Lung (tissue), 12 donors: ENCODE data around the gene PRDM1. TPM values are rescaled to one million over a fixed set of nuclear protein-coding genes. Genes with fewer than 3 reads are reported as not detected.

Experiments
- ATAC-seq: fragments of 200-7000 bp; cut with Tn5 transposase; one replicate; pipeline ENCODE4 v1.9.1; 2020; ENCODE audit warnings: moderate number of reproducible peaks; ENCODE audit not compliant: insufficient read depth, low FRiP score
- DNase-seq, 3 donors: peaks; one replicate each; pipeline ENCODE4 v3.0.0-alpha.2; 2013 to 2017
- H3K27ac ChIP-seq, 2 donors: one replicate each; pipeline ENCODE4 v1.5.1; 2013; ENCODE audit warnings: mild to moderate bottlenecking in 2 of 2, moderate library complexity in 2 of 2, control low read depth in 1 of 2, inconsistent platforms in 1 of 2, low read depth in 1 of 2, low read length in 1 of 2
- H3K27me3 ChIP-seq, 3 donors: one replicate each; pipeline ENCODE4 v1.5.1; 2013; ENCODE audit warnings: low read length in 2 of 3; ENCODE audit not compliant: control insufficient read depth in 3 of 3, insufficient read depth in 3 of 3
- H3K36me3 ChIP-seq, 4 donors: one replicate each; pipeline ENCODE4 v1.5.1; 2013; ENCODE audit warnings: low read length in 4 of 4, mild to moderate bottlenecking in 1 of 4, moderate library complexity in 1 of 4; ENCODE audit not compliant: control insufficient read depth in 4 of 4, insufficient read depth in 4 of 4
- H3K4me1 ChIP-seq, 5 donors: one replicate each; pipeline ENCODE4 v1.5.1; 2013; ENCODE audit warnings: low read length in 5 of 5, mild to moderate bottlenecking in 2 of 5, moderate library complexity in 1 of 5; ENCODE audit not compliant: control insufficient read depth in 5 of 5, insufficient read depth in 5 of 5
- H3K4me3 ChIP-seq: one replicate; pipeline ENCODE4 v1.5.1; 2013; ENCODE audit warnings: mild to moderate bottlenecking, control low read depth, moderate library complexity
- H3K9ac ChIP-seq, 2 donors: one replicate each; pipeline ENCODE4 v1.5.1; 2013; ENCODE audit warnings: low read length in 2 of 2, control low read depth in 1 of 2; ENCODE audit not compliant: insufficient read depth in 1 of 2
- H3K9me3 ChIP-seq, 4 donors: one replicate each; pipeline ENCODE4 v1.5.1; 2013; ENCODE audit warnings: low read length in 3 of 4, mild to moderate bottlenecking in 1 of 4, moderate library complexity in 1 of 4; ENCODE audit not compliant: control insufficient read depth in 4 of 4, insufficient read depth in 3 of 4
- CTCF ChIP-seq: IDR thresholded peaks from 2 replicates; pipeline ENCODE4 v1.5.1; 2012; ENCODE audit warnings: mild to moderate bottlenecking; ENCODE audit errors: control extremely low read depth, extremely low read depth
- WGBS, 2 donors: extraction: QIAGEN DNeasy Blood & Tissue Kit; methylation state at CpG; one replicate each; pipeline ENCODE4 v1.1.7; 2013; 5-methylcytosine and 5-hydroxymethylcytosine counted together
- polyA plus RNA-seq, 2 donors: library from polyadenylated mRNA; stranded (reverse); fragments of 200-250 nt; gene quantifications; one replicate each; pipeline ENCODE4 v1.2.1, GENCODE V29; 2013
- total RNA-seq, 2 donors: library from RNA; depleted of rRNA in 1 of 2; stranded (reverse); fragments of >200 nt in 1 of 2; gene quantifications; one replicate each; pipeline ENCODE4 v1.2.1, GENCODE V29; 2014 to 2021
- donor health status: control.
- donor health status: control.
- donor health status: Bipolar disorder and iron deficiency.
- donor health status: healthy.
- donor health status: DM: yes; HTN: yes; CAD: no.

PRDM1 gene
- total and polyA plus RNA-seq, 4 donors: 2.3 to 12.4 (median 8.8) TPM

- no peak for DNase-seq
- Histone ChIP-seq H3K27ac (no peak overlapping the region), H3K9me3 (no peaks in the 10 kb centered on the region), H3K9ac (no peak overlapping the region), H3K4me1 (peaks cover 0 to 3% (median 0%) of the 10 kb centered on the region in 5 donors), H3K27me3 (peaks cover 0 to 24% (median 4%) of the 10 kb centered on the region in 3 donors), H3K36me3 (no peaks in the 10 kb centered on the region), H3K4me3 (no peak overlapping the region)
- WGBS, 2 donors: 87 to 89% methylated on average over 1 of the region's 1 CpG
- TF ChIP-seq CTCF: no peak
- ATAC-seq: no peak
These were observed 39.3 kb upstream of the PRDM1 start for GRCh38 chr6:106046854-106047200.

GRCh38 chr6:106048336-106048735 is 37.8 kb upstream of the PRDM1 start:
- Histone ChIP-seq H3K9ac (no peak overlapping the region), H3K4me1 (peaks cover 0 to 3% (median 0%) of the 10 kb centered on the region in 5 donors), H3K27me3 (peaks cover 0 to 24% (median 4%) of the 10 kb centered on the region in 3 donors), H3K36me3 (no peaks in the 10 kb centered on the region), H3K9me3 (no peaks in the 10 kb centered on the region), H3K27ac (no peak overlapping the region), H3K4me3 (no peak overlapping the region)
- ATAC-seq (no peak), DNase-seq (no peak)
- no peak for TF ChIP-seq CTCF
- 88 to 98% methylated on average over 2 of the region's 2 CpGs for WGBS, 2 donors

- H3K36me3 ChIP-seq: no peaks in the 10 kb centered on the region
- no peak for ATAC-seq
- no peak for TF ChIP-seq CTCF
- WGBS, 2 donors: 81 to 87% methylated on average over 4 of the region's 4 CpGs
- no peak for DNase-seq
- no peak overlapping the region for H3K9ac ChIP-seq
- no peak overlapping the region for H3K27ac ChIP-seq
- peaks cover 0 to 19% (median 4%) of the 10 kb centered on the region in 3 donors for H3K27me3 ChIP-seq
- H3K4me3 ChIP-seq: no peak overlapping the region
- H3K4me1 ChIP-seq: peaks cover 0 to 7% (median 0%) of the 10 kb centered on the region in 5 donors
- H3K9me3 ChIP-seq: no peaks in the 10 kb centered on the region
These were observed 35.6 kb upstream of the PRDM1 start for GRCh38 chr6:106050538-106050937.

DNA sequence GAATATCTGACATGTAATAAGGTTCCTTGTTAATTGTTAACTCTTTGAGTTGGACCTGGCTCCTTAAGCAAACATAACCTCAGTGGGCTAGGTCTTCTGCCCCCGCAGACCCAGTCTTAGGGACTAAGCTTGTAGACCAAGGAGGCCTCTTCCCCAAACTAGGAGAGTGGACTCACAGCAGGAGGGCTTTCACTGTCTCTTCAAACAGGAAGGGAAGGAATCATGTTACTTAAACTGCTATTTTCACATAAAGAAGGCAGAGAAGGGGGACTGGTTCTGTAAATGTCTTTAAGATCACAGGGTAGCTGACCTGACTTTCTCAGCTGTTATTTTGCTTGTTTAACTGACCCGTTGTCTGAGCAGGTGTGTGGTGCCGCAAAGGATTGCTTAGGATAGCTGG is 34.9 kb upstream of the PRDM1 start:
- no peak overlapping the region for H3K9ac ChIP-seq
- no peaks in the 10 kb centered on the region for H3K36me3 ChIP-seq
- H3K4me1 ChIP-seq: peaks cover 0 to 7% (median 0%) of the 10 kb centered on the region in 5 donors
- peaks cover 0 to 19% (median 4%) of the 10 kb centered on the region in 3 donors for H3K27me3 ChIP-seq
- no peak for TF ChIP-seq CTCF
- no peak for DNase-seq
- 89 to 90% methylated on average over 3 of the region's 3 CpGs for WGBS, 2 donors
- ATAC-seq: no peak
- H3K9me3 ChIP-seq: no peaks in the 10 kb centered on the region
- H3K27ac ChIP-seq: no peak overlapping the region
- no peak overlapping the region for H3K4me3 ChIP-seq
